BE2C (cell line): ENCODE results near the gene SERTAD2.
A peak's percentile ranks its signal among the peaks of the same experiment; 100 is the strongest.

Source experiments
- DNase-seq: peaks from one replicate; pipeline ENCODE4 v3.0.0-alpha.2; 2020
- H3K27me3 ChIP-seq: fragments of 250-450 bp; sonication (Bioruptor Pico); 2 replicates; pipeline ENCODE4 v1.5.1; 2020; ENCODE audit warnings: mild to moderate bottlenecking
- H3K36me3 ChIP-seq: fragments of 250-450 bp; sonication (Bioruptor Pico); 2 replicates; pipeline ENCODE4 v1.5.1; 2020; ENCODE audit warnings: mild to moderate bottlenecking
- H3K4me1 ChIP-seq: fragments of 250-450 bp; sonication (Bioruptor Pico); 2 replicates; pipeline ENCODE4 v1.5.1; 2020
- H3K4me3 ChIP-seq: 2 replicates; pipeline ENCODE4 v1.5.1; 2011; ENCODE audit warnings: low read depth, low read length
- H3K9me3 ChIP-seq: fragments of 250-450 bp; sonication (Bioruptor Pico); 2 replicates; pipeline ENCODE4 v1.5.1; 2020
- TF ChIP-seq, protein P1 (sequence below): IDR thresholded peaks from 2 replicates; pipeline ENCODE4 v1.5.1; 2012; ENCODE audit warnings: mild to moderate bottlenecking, low read depth, low read length

Gene SERTAD2

GRCh38 chr2:64654063-64654811, 524 bp upstream of the SERTAD2 start:
- no peaks in the 10 kb centered on the region for H3K9me3 ChIP-seq
- no peaks in the 10 kb centered on the region for H3K36me3 ChIP-seq
- H3K4me3 ChIP-seq: peak overlapping the region; percentile 73
- no peaks in the 10 kb centered on the region for H3K27me3 ChIP-seq
- peak; percentile 64 for DNase-seq
- TF ChIP-seq, protein P1, sequence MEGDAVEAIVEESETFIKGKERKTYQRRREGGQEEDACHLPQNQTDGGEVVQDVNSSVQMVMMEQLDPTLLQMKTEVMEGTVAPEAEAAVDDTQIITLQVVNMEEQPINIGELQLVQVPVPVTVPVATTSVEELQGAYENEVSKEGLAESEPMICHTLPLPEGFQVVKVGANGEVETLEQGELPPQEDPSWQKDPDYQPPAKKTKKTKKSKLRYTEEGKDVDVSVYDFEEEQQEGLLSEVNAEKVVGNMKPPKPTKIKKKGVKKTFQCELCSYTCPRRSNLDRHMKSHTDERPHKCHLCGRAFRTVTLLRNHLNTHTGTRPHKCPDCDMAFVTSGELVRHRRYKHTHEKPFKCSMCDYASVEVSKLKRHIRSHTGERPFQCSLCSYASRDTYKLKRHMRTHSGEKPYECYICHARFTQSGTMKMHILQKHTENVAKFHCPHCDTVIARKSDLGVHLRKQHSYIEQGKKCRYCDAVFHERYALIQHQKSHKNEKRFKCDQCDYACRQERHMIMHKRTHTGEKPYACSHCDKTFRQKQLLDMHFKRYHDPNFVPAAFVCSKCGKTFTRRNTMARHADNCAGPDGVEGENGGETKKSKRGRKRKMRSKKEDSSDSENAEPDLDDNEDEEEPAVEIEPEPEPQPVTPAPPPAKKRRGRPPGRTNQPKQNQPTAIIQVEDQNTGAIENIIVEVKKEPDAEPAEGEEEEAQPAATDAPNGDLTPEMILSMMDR: no peak
- H3K4me1 ChIP-seq: no peaks in the 10 kb centered on the region; the same call in 1 of the 2 replicates

- H3K36me3 ChIP-seq: no peaks in the 10 kb centered on the region
- no peaks in the 10 kb centered on the region; the same call in 1 of the 2 replicates for H3K4me1 ChIP-seq
- H3K9me3 ChIP-seq: no peaks in the 10 kb centered on the region
- no peaks in the 10 kb centered on the region for H3K27me3 ChIP-seq
- TF ChIP-seq, protein P1: no peak
- H3K4me3 ChIP-seq: peak overlapping the region; percentile 70
- DNase-seq: no peak
Observed at GRCh38 chr2:64652231-64653108, 1.2 kb downstream of the SERTAD2 start.

- no peak for DNase-seq
- Histone ChIP-seq H3K36me3 (no peaks in the 10 kb centered on the region), H3K4me1 (no peaks in the 10 kb centered on the region; the same call in 1 of the 2 replicates), H3K27me3 (no peaks in the 10 kb centered on the region), H3K9me3 (no peaks in the 10 kb centered on the region), H3K4me3 (no peak overlapping the region)
- TF ChIP-seq, protein P1: no peak
Observed at GRCh38 chr2:64651590-64651989, 2.1 kb downstream of the SERTAD2 start.

- TF ChIP-seq, protein P1: no peak
- H3K4me3 ChIP-seq: no peak overlapping the region
- H3K9me3 ChIP-seq: no peaks in the 10 kb centered on the region
- no peaks in the 10 kb centered on the region; the same call in 1 of the 2 replicates for H3K4me1 ChIP-seq
- H3K36me3 ChIP-seq: no peaks in the 10 kb centered on the region
- DNase-seq: no peak
- H3K27me3 ChIP-seq: no peaks in the 10 kb centered on the region
Observed at GRCh38 chr2:64650722-64651338, 2.9 kb downstream of the SERTAD2 start.

DNA sequence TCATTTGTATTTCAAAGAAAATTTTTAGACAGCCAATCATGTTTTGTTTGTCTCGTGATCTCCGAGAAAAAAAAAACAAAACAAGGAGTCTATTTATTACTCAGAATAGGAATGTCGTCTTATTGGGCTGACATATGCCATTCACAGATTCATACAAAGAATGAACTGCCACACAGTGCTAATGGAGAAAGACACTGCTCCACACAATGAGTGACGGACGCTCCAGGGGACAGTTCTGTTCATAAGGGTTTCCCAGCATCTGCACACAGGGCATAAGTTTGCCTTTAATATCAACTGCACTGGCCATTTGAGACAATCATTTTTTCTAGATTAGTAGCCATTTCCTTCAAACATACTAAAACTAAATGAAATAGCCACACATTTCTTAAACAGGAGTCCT, 3.4 kb downstream of the SERTAD2 start:
- DNase-seq: no peak
- Histone ChIP-seq H3K36me3 (no peaks in the 10 kb centered on the region), H3K9me3 (no peaks in the 10 kb centered on the region), H3K27me3 (no peaks in the 10 kb centered on the region), H3K4me3 (no peak overlapping the region), H3K4me1 (no peaks in the 10 kb centered on the region; the same call in 1 of the 2 replicates)
- TF ChIP-seq, protein P1: no peak
